HepG2 (cell line): Measurements from ENCODE around the gene TSPYL2. TPM values are rescaled to one million over a fixed set of nuclear protein-coding genes. Genes with fewer than 3 reads are reported as not detected.

Experiments used
- ATAC-seq: fragments of 200-7000 bp; cut with Tn5 transposase; 3 replicates; pipeline ENCODE4 v1.9.1; 2020; ENCODE audit warnings: mild to moderate bottlenecking, moderate library complexity
- BruUV-seq: library from RNA; stranded (reverse); fragments of 400-500 nt; replicated peaks from 2 replicates; lab custom pipeline; 2021; lab: Mats Ljungman, UMichigan
- CTCF ChIA-PET: fragments of 300-600 bp; formaldehyde crosslinking; extraction: SDS; loops from one replicate; lab custom pipeline; 2021; ENCODE audit warnings: low total read pairs, inconsistent platforms, low intra/inter-chr PET ratio; lab: Yijun Ruan, JAX
- POLR2A ChIA-PET: fragments of 350-600 bp; sonication (Branson Sonifier 250); formaldehyde crosslinking; loops from one replicate; lab custom pipeline; 2020; ENCODE audit warnings: antibody characterized with exemption, inconsistent platforms; lab: Yijun Ruan, JAX
- DNase-seq: peaks from one replicate; pipeline ENCODE4 v3.0.0-alpha.2; 2015; ENCODE audit warnings: low spot score
- FAIRE-seq: peaks from 3 replicates; lab custom pipeline; 2011; peaks lifted over from hg19 to GRCh38; lab: Jason Lieb, UNC
- H2AFZ ChIP-seq: one replicate; pipeline ENCODE4 v1.6.1; 2011; ENCODE audit warnings: low read length, inconsistent platforms
- H3K27ac ChIP-seq: fragments of 300-600 bp; 3 replicates; pipeline ENCODE4 v1.8.0; 2011; ENCODE audit warnings: mixed run types, mild to moderate bottlenecking, mixed read lengths, low read length, inconsistent platforms; ENCODE audit not compliant: insufficient read depth; ENCODE audit errors: extremely low read length
- H3K27me3 ChIP-seq, 2 experiments: fragments of 200-600 bp in 1 of 2; 2 replicates in 1 of 2; 3 replicates in 1 of 2; pipeline versions ENCODE4 v1.6.0 to v1.8.0; 2011; ENCODE audit warnings: low read length in 2 of 2, mild to moderate bottlenecking in 2 of 2, moderate library complexity in 2 of 2, inconsistent platforms in 1 of 2; ENCODE audit not compliant: insufficient read depth in 2 of 2, control insufficient read depth in 1 of 2
- H3K36me3 ChIP-seq, 2 experiments: fragments of 200-600 bp in 1 of 2; replicated peaks in 1 of 2; 2 replicates in 1 of 2; 3 replicates in 1 of 2; pipeline versions ENCODE4 v1.5.1 to v1.8.0; 2011; ENCODE audit warnings: low read length in 2 of 2, inconsistent platforms in 1 of 2; ENCODE audit not compliant: insufficient read depth in 2 of 2, control insufficient read depth in 1 of 2
- H3K4me1 ChIP-seq: 2 replicates; pipeline ENCODE4 v1.5.1; 2012; ENCODE audit warnings: low read length, inconsistent platforms; ENCODE audit not compliant: insufficient read depth
- H3K4me2 ChIP-seq: 2 replicates; pipeline ENCODE4 v1.6.0; 2011; ENCODE audit warnings: low read depth, low read length, inconsistent platforms
- H3K4me3 ChIP-seq, 3 experiments: fragments of 200-600 bp in 1 of 3; sonication (generic), shearing (Covaris generic) in 1 of 3; replicated peaks in 1 of 3; 2 replicates each; pipeline ENCODE4 v1.5.1; 2011 to 2016; ENCODE audit warnings: low read length in 3 of 3, inconsistent platforms in 2 of 3, low read depth in 2 of 3, mild to moderate bottlenecking in 2 of 3, control low read depth in 1 of 3, mixed read lengths in 1 of 3; ENCODE audit not compliant: insufficient read depth in 1 of 3
- H3K79me2 ChIP-seq: one replicate; pipeline ENCODE4 v1.6.1; 2011; ENCODE audit warnings: low read length, inconsistent platforms; ENCODE audit not compliant: insufficient read depth
- H3K9ac ChIP-seq: 2 replicates; pipeline ENCODE4 v1.6.0; 2011; ENCODE audit warnings: mild to moderate bottlenecking, low read depth, low read length, inconsistent platforms; ENCODE audit not compliant: insufficient read depth
- H3K9me3 ChIP-seq: 2 replicates; pipeline ENCODE4 v1.5.1; 2012; ENCODE audit warnings: mild to moderate bottlenecking, low read length
- H4K20me1 ChIP-seq: 2 replicates; pipeline ENCODE4 v1.6.0; 2011; ENCODE audit warnings: inconsistent platforms, mild to moderate bottlenecking, low read length, moderate library complexity; ENCODE audit not compliant: insufficient read depth
- GABPA ChIP-seq, 2 experiments: IDR thresholded peaks; 2 replicates each; pipeline ENCODE4 v1.6.1; 2011 to 2016; ENCODE audit warnings: low read depth in 2 of 2, low read length in 1 of 2, missing biosample characterization in 1 of 2, missing genetic modification characterization in 1 of 2
- KLF9 ChIP-seq: IDR thresholded peaks from 2 replicates; pipeline ENCODE4 v1.6.1; 2016; ENCODE audit warnings: low read depth
- POLR2A ChIP-seq, 2 experiments: IDR thresholded peaks; 2 replicates each; pipeline ENCODE4 v1.6.1; 2011; ENCODE audit warnings: low read depth in 2 of 2, low read length in 2 of 2, mild to moderate bottlenecking in 1 of 2, moderate library complexity in 1 of 2; ENCODE audit not compliant: insufficient read depth in 1 of 2
- SAP130 ChIP-seq: IDR thresholded peaks from 2 replicates; pipeline ENCODE4 v1.6.1; 2016; ENCODE audit warnings: low read depth
- SIN3B ChIP-seq: fragments of 150-350 bp; IDR thresholded peaks from 2 replicates; pipeline ENCODE4 v1.6.1; 2014; ENCODE audit warnings: low read length
- SMAD1 ChIP-seq: sonication (generic); formaldehyde crosslinking; IDR thresholded peaks from 2 replicates; pipeline ENCODE4 v1.4.0; 2020; ENCODE audit warnings: missing genetic modification reagents, low read depth, mild to moderate bottlenecking, borderline replicate concordance
- SNAI1 ChIP-seq: sonication (generic); formaldehyde crosslinking; IDR thresholded peaks from 2 replicates; pipeline ENCODE4 v1.5.0; 2020; ENCODE audit warnings: mild to moderate bottlenecking, missing genetic modification reagents, borderline replicate concordance
- ZBTB14 ChIP-seq: sonication (generic); formaldehyde crosslinking; IDR thresholded peaks from 2 replicates; pipeline ENCODE4 v1.4.0; 2020; ENCODE audit warnings: missing genetic modification reagents
- ZIK1 ChIP-seq: sonication (generic); formaldehyde crosslinking; IDR thresholded peaks from 2 replicates; pipeline ENCODE4 v1.5.0; 2020; ENCODE audit warnings: mild to moderate bottlenecking, low read depth, missing genetic modification reagents, borderline replicate concordance
- ZNF124 ChIP-seq: sonication (generic); formaldehyde crosslinking; IDR thresholded peaks from 2 replicates; pipeline ENCODE4 v1.4.0; 2020; ENCODE audit warnings: missing genetic modification reagents
- ZNF354B ChIP-seq: sonication (generic); formaldehyde crosslinking; IDR thresholded peaks from 2 replicates; pipeline ENCODE4 v1.8.0; 2022; ENCODE audit warnings: mild to moderate bottlenecking, missing genetic modification reagents
- ZNF816 ChIP-seq: sonication (generic); formaldehyde crosslinking; IDR thresholded peaks from 2 replicates; pipeline ENCODE4 v1.8.0; 2022; ENCODE audit warnings: missing genetic modification reagents, mild to moderate bottlenecking, borderline replicate concordance
- WGBS: methylation state at CpG from one replicate; pipeline ENCODE4 v1.1.6; 2017; ENCODE audit warnings: low lambda C conversion rate; 5-methylcytosine and 5-hydroxymethylcytosine counted together
- in situ Hi-C: cut with HindIII; loops from 2 replicates; pipeline ENCODE4 v1.10.0; 2017; ENCODE audit warnings: low pct_unique_long_range_greater_than_20kb; ENCODE audit not compliant: extremely low pct_ligation_motif_present
- intact Hi-C: fragments of 100-400 bp; cut with micrococcal nuclease; formaldehyde crosslinking; loops from one replicate; pipeline ENCODE4 v1.10.0; 2022; ENCODE audit not compliant: unreplicated experiment
- polyA plus RNA-seq, 8 experiments: library from polyadenylated mRNA; depleted of rRNA in 3 of 8; stranded (reverse) in 7 of 8; unstranded in 1 of 8; fragments of >200 nt; fragmentation: Illumina TruSeq in 4 of 8; extraction: Trizol in 4 of 8; gene quantifications; 2 replicates each; pipeline versions ENCODE4 v1.2.1 to v1.2.3, GENCODE V29; 2011 to 2016; ENCODE audit warnings: low read depth in 4 of 8, missing spikeins in 1 of 8, mixed read lengths in 1 of 8; ENCODE audit not compliant: insufficient read depth in 1 of 8
- total RNA-seq, 5 experiments: library from RNA; depleted of rRNA; stranded (reverse); fragments of >200 nt; fragmentation: Illumina TruSeq; extraction: Trizol; gene quantifications; 2 replicates each; pipeline ENCODE4 v1.2.3, GENCODE V29; 2016; ENCODE audit warnings: low read depth in 1 of 5
- TF ChIP-seq, protein P1 (sequence below): sonication (generic); formaldehyde crosslinking; IDR thresholded peaks from 2 replicates; pipeline ENCODE4 v1.4.0; 2020; ENCODE audit warnings: missing genetic modification reagents, borderline replicate concordance

Gene TSPYL2
- total and polyA plus RNA-seq, 2 of the 13 experiments (the other 11 are each of a cell fraction or from before 2014, with no cell fraction given): 10.1 to 15.5 TPM

DNA sequence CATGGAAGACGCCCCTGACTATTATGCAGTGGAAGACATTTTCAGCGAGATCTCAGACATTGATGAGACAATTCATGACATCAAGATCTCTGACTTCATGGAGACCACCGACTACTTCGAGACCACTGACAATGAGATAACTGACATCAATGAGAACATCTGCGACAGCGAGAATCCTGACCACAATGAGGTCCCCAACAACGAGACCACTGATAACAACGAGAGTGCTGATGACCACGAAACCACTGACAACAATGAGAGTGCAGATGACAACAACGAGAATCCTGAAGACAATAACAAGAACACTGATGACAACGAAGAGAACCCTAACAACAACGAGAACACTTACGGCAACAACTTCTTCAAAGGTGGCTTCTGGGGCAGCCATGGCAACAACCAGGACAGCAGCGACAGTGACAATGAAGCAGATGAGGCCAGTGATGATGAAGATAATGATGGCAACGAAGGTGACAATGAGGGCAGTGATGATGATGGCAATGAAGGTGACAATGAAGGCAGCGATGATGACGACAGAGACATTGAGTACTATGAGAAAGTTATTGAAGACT, 3.6 kb downstream of the TSPYL2 start:
- in situ Hi-C loops: no loop called here

GRCh38 chrX:53086464-53086863, 4.3 kb downstream of the TSPYL2 start:
- H3K4me2 ChIP-seq: no peak overlapping the region

More for the DNA sequence above, 3.6 kb downstream of the TSPYL2 start:
- H3K4me1 ChIP-seq: peaks cover 13% of the 10 kb centered on the region; the same call in 1 of the 2 replicates
- H3K27ac ChIP-seq: no peak overlapping the region
- no TSS peak for BruUV-seq
- no peak overlapping the region for H3K9ac ChIP-seq
- H3K36me3 ChIP-seq: peaks cover 4 to 5% of the 10 kb centered on the region in 2 experiments; a peak in 2 of 5 replicates
- POLR2A ChIA-PET: no interaction called here
- no peak overlapping the region for H3K4me3 ChIP-seq
- H3K27me3 ChIP-seq: no peaks in the 10 kb centered on the region
- H2AFZ ChIP-seq: no peak overlapping the region
- H3K79me2 ChIP-seq: peaks cover 7% of the 10 kb centered on the region
- no peaks in the 10 kb centered on the region for H3K9me3 ChIP-seq
- no peak overlapping the region for H3K4me2 ChIP-seq
- 98% methylated on average over 13 of the region's 17 CpGs for WGBS
- no peak for ATAC-seq
- no peaks in the 10 kb centered on the region for H4K20me1 ChIP-seq
- intact Hi-C loops: no loop called here
- no peak for TF ChIP-seq ZNF124 (CRISPR knock-in tag)
- TF ChIP-seq POLR2A (IDR thresholded peaks at IDR 0.05; ENCODE audit: insufficient read depth in 1 of 2, low read depth in 2 of 2, low read length in 2 of 2): no peak
- TF ChIP-seq ZIK1 (CRISPR knock-in tag): no peak
- TF ChIP-seq, protein P1, sequence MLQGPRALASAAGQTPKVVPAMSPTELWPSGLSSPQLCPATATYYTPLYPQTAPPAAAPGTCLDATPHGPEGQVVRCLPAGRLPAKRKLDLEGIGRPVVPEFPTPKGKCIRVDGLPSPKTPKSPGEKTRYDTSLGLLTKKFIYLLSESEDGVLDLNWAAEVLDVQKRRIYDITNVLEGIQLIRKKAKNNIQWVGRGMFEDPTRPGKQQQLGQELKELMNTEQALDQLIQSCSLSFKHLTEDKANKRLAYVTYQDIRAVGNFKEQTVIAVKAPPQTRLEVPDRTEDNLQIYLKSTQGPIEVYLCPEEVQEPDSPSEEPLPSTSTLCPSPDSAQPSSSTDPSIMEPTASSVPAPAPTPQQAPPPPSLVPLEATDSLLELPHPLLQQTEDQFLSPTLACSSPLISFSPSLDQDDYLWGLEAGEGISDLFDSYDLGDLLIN: no peak
- no peak for TF ChIP-seq GABPA (IDR thresholded peaks at IDR 0.05; ENCODE audit: low read depth, low read length)
- TF ChIP-seq GABPA (CRISPR knock-in tag; IDR thresholded peaks at IDR 0.05; ENCODE audit: low read depth): no peak
- TF ChIP-seq SIN3B: no peak
- no peak for TF ChIP-seq SAP130 (CRISPR knock-in tag)
- no peak for TF ChIP-seq SNAI1
- TF ChIP-seq ZNF816: no peak
- TF ChIP-seq KLF9: no peak
- TF ChIP-seq ZNF354B (CRISPR knock-in tag): no peak
- CTCF ChIA-PET: no interaction called here
- no peak for FAIRE-seq
- no peak for DNase-seq

More at GRCh38 chrX:53086464-53086863, 4.3 kb downstream of the TSPYL2 start:
- no peaks in the 10 kb centered on the region for H3K27me3 ChIP-seq
- no peaks in the 10 kb centered on the region for H4K20me1 ChIP-seq
- H2AFZ ChIP-seq: no peak overlapping the region
- intact Hi-C loops (no loop called here), in situ Hi-C loops (no loop called here)
- H3K4me1 ChIP-seq: peaks cover 13% of the 10 kb centered on the region; the same call in 1 of the 2 replicates
- H3K4me3 ChIP-seq: no peak overlapping the region
- H3K79me2 ChIP-seq: peaks cover 7% of the 10 kb centered on the region
- POLR2A ChIA-PET: no interaction called here
- no TSS peak for BruUV-seq
- H3K36me3 ChIP-seq: peaks cover 4 to 5% of the 10 kb centered on the region in 2 experiments; a peak in 2 of 5 replicates
- TF ChIP-seq ZBTB14 (CRISPR knock-in tag) (no peak), SMAD1 (CRISPR knock-in tag) (no peak)
- CTCF ChIA-PET: no interaction called here
- H3K9ac ChIP-seq: no peak overlapping the region
- H3K27ac ChIP-seq: no peak overlapping the region
- DNase-seq (no peak), FAIRE-seq (no peak), ATAC-seq (no peak)
- H3K9me3 ChIP-seq: no peaks in the 10 kb centered on the region
- WGBS: 41% methylated on average over 5 of the region's 6 CpGs
